GM12801 (cell line): ENCODE results near the gene RGS11.

Experiments
- CTCF ChIP-seq: IDR thresholded peaks from one replicate; pipeline ENCODE4 v1.5.1; 2011; ENCODE audit warnings: control low read depth; ENCODE audit not compliant: insufficient read length; ENCODE audit errors: extremely low read depth

RGS11 gene

GRCh38 chr16:317583-317982, 41.8 kb upstream of the RGS11 start:
- TF ChIP-seq CTCF: no peak

GRCh38 chr16:316741-317464, 41.2 kb upstream of the RGS11 start:
- no peak for TF ChIP-seq CTCF

- TF ChIP-seq CTCF: no peak
Measured at GRCh38 chr16:314795-315299, 39.1 kb upstream of the RGS11 start.

- TF ChIP-seq CTCF: no peak
Measured at GRCh38 chr16:314351-314750, 38.6 kb upstream of the RGS11 start.

- no peak for TF ChIP-seq CTCF
Measured at GRCh38 chr16:311725-312124, 36.0 kb upstream of the RGS11 start.

- no peak for TF ChIP-seq CTCF
Measured at GRCh38 chr16:309476-309875, 33.7 kb upstream of the RGS11 start.

- no peak for TF ChIP-seq CTCF
Measured at GRCh38 chr16:307691-308312, 32.1 kb upstream of the RGS11 start.
